ENCODE data around the gene CIDEA. TPM values are rescaled to one million over a fixed set of nuclear protein-coding genes. Genes with fewer than 3 reads are reported as not detected.
A peak's percentile ranks its signal among the peaks of the same experiment; 100 is the strongest.

Gene CIDEA
- total RNA-seq, 1 donor from 2014 or later = not detected

GRCh38 chr18:12253027-12253426 is 1.1 kb upstream of the CIDEA start:
- TF ChIP-seq CTCF (IDR thresholded peaks at IDR 0.05) = no peak
- intact Hi-C loops (cut with DNase I) = no loop called here
- Histone ChIP-seq H3K36me3 (no peaks in the 10 kb centered on the region), H3K27me3 (peaks cover 3% of the 10 kb centered on the region), H3K27ac (no peak overlapping the region), H3K9me3 (no peaks in the 10 kb centered on the region), H3K4me3 (no peak overlapping the region), H3K4me1 (peaks cover 0 to 14% of the 10 kb centered on the region in 2 donors)
- DNase-seq (ENCODE audit: low spot score in 2 of 2) = no peak

GRCh38 chr18:12253663-12254135 is 462 bp upstream of the CIDEA start:
- H3K36me3 ChIP-seq = no peaks in the 10 kb centered on the region
- no peaks in the 10 kb centered on the region for H3K9me3 ChIP-seq
- intact Hi-C loops (cut with DNase I) = no loop called here
- H3K4me1 ChIP-seq = peaks cover 0 to 14% of the 10 kb centered on the region in 2 donors
- peak overlapping the region; percentile 50 to 55 for H3K4me3 ChIP-seq
- no peak for TF ChIP-seq CTCF (IDR thresholded peaks at IDR 0.05)
- no peak overlapping the region for H3K27ac ChIP-seq
- peaks cover 3% of the 10 kb centered on the region for H3K27me3 ChIP-seq
- DNase-seq (ENCODE audit: low spot score in 2 of 2) = no peak

- Histone ChIP-seq H3K4me1 (peaks cover 0 to 14% of the 10 kb centered on the region in 2 donors), H3K9me3 (no peaks in the 10 kb centered on the region), H3K27me3 (peaks cover 3% of the 10 kb centered on the region), H3K27ac (no peak overlapping the region), H3K4me3 (peak overlapping the region in 1 of 2 donors; percentile 55), H3K36me3 (no peaks in the 10 kb centered on the region)
- intact Hi-C loops (cut with DNase I) = no loop called here
- TF ChIP-seq CTCF (IDR thresholded peaks at IDR 0.05) = no peak
- DNase-seq (ENCODE audit: low spot score in 2 of 2) = no peak
These were observed 805 bp downstream of the CIDEA start for GRCh38 chr18:12254820-12255511.

GRCh38 chr18:12255626-12256026 is 1.5 kb downstream of the CIDEA start:
- Histone ChIP-seq H3K4me3 (no peak overlapping the region), H3K4me1 (peaks cover 0 to 14% of the 10 kb centered on the region in 2 donors), H3K27ac (no peak overlapping the region), H3K27me3 (peaks cover 3% of the 10 kb centered on the region), H3K9me3 (no peaks in the 10 kb centered on the region), H3K36me3 (no peaks in the 10 kb centered on the region)
- TF ChIP-seq CTCF (IDR thresholded peaks at IDR 0.05) = no peak
- DNase-seq (ENCODE audit: low spot score in 2 of 2) = no peak
- intact Hi-C loops (cut with DNase I) = no loop called here

- Histone ChIP-seq H3K27ac (no peak overlapping the region), H3K4me3 (no peak overlapping the region), H3K36me3 (no peaks in the 10 kb centered on the region), H3K9me3 (no peaks in the 10 kb centered on the region), H3K4me1 (peaks cover 0 to 14% of the 10 kb centered on the region in 2 donors), H3K27me3 (peaks cover 3% of the 10 kb centered on the region)
- intact Hi-C loops (cut with DNase I) = no loop called here
- DNase-seq (ENCODE audit: low spot score in 2 of 2) = no peak
- TF ChIP-seq CTCF (IDR thresholded peaks at IDR 0.05) = no peak
These were observed 2.8 kb downstream of the CIDEA start for GRCh38 chr18:12256951-12257350.
